Thymus (tissue), 11 donors: Measurements from ENCODE around the gene IPO9. TPM values are rescaled to one million over a fixed set of nuclear protein-coding genes. Genes with fewer than 3 reads are reported as not detected.

Source experiments
- DNase-seq, 9 donors: peaks; one replicate each; pipeline ENCODE4 v3.0.0-alpha.2; 2013; ENCODE audit warnings: low spot score in 9 of 9, low read depth in 6 of 9, missing footprints in 1 of 9
- H3K27ac ChIP-seq, 2 donors: one replicate each; pipeline ENCODE4 v1.5.1; 2013; ENCODE audit warnings: control low read depth in 1 of 2, low read depth in 1 of 2, low read length in 1 of 2, mild to moderate bottlenecking in 1 of 2, moderate library complexity in 1 of 2
- H3K27me3 ChIP-seq, 2 donors: one replicate each; pipeline ENCODE4 v1.5.1; 2013; ENCODE audit warnings: low read length in 1 of 2; ENCODE audit not compliant: control insufficient read depth in 2 of 2, insufficient read depth in 1 of 2
- H3K36me3 ChIP-seq, 2 donors: one replicate each; pipeline ENCODE4 v1.5.1; 2013; ENCODE audit warnings: low read length in 1 of 2, mild to moderate bottlenecking in 1 of 2, moderate library complexity in 1 of 2; ENCODE audit not compliant: control insufficient read depth in 2 of 2, insufficient read depth in 2 of 2
- H3K4me1 ChIP-seq, 2 donors: one replicate each; pipeline ENCODE4 v1.5.1; 2013; ENCODE audit warnings: low read length in 2 of 2; ENCODE audit not compliant: control insufficient read depth in 2 of 2, insufficient read depth in 2 of 2
- H3K4me3 ChIP-seq, 2 donors: one replicate each; pipeline ENCODE4 v1.5.1; 2013; ENCODE audit warnings: low read length in 2 of 2, control low read depth in 1 of 2, mild to moderate bottlenecking in 1 of 2
- H3K9me3 ChIP-seq, 2 donors: one replicate each; pipeline ENCODE4 v1.5.1; 2013; ENCODE audit warnings: low read length in 1 of 2, mild to moderate bottlenecking in 1 of 2; ENCODE audit not compliant: control insufficient read depth in 2 of 2, insufficient read depth in 1 of 2
- WGBS: extraction: QIAGEN DNeasy Blood & Tissue Kit; methylation state at CpG from one replicate; pipeline ENCODE4 v1.1.7; 2013; 5-methylcytosine and 5-hydroxymethylcytosine counted together
- polyA plus RNA-seq: library from polyadenylated mRNA; stranded (reverse); fragments of 200-250 nt; gene quantifications from one replicate; pipeline ENCODE4 v1.2.3, GENCODE V29; 2013
- total RNA-seq: library from RNA; stranded (reverse); fragments of 120-200 nt; gene quantifications from one replicate; pipeline ENCODE4 v1.2.4, GENCODE V29; 2013
- donor health status: healthy.

IPO9 gene
- total and polyA plus RNA-seq, 2 donors, result 19.0 to 21.2 TPM

GRCh38 chr1:201800246-201800645 is 28.7 kb upstream of the IPO9 start:
- no peak overlapping the region for H3K4me3 ChIP-seq
- H3K9me3 ChIP-seq, result no peaks in the 10 kb centered on the region
- no peak for DNase-seq
- no peak overlapping the region for H3K27ac ChIP-seq
- no peaks in the 10 kb centered on the region for H3K4me1 ChIP-seq
- H3K36me3 ChIP-seq, result no peaks in the 10 kb centered on the region
- H3K27me3 ChIP-seq, result no peaks in the 10 kb centered on the region

- H3K27me3 ChIP-seq, result no peaks in the 10 kb centered on the region
- no peak overlapping the region for H3K4me3 ChIP-seq
- no peaks in the 10 kb centered on the region for H3K4me1 ChIP-seq
- peaks cover 0 to 3% of the 10 kb centered on the region in 2 donors for H3K36me3 ChIP-seq
- H3K9me3 ChIP-seq, result no peaks in the 10 kb centered on the region
- no peak for DNase-seq
- WGBS, result 96% methylated on average over 4 of the region's 4 CpGs
- no peak overlapping the region for H3K27ac ChIP-seq
Observed at GRCh38 chr1:201806801-201807200, 22.2 kb upstream of the IPO9 start.

- H3K36me3 ChIP-seq, result peaks cover 0 to 3% of the 10 kb centered on the region in 2 donors
- no peaks in the 10 kb centered on the region for H3K4me1 ChIP-seq
- no peaks in the 10 kb centered on the region for H3K9me3 ChIP-seq
- WGBS, result 95% methylated on average over 11 of the region's 11 CpGs
- no peaks in the 10 kb centered on the region for H3K27me3 ChIP-seq
- H3K27ac ChIP-seq, result no peak overlapping the region
- DNase-seq, result no peak
- no peak overlapping the region for H3K4me3 ChIP-seq
Observed at GRCh38 chr1:201807958-201808632, 20.9 kb upstream of the IPO9 start.

GRCh38 chr1:201808633-201808990 is 20.3 kb upstream of the IPO9 start:
- no peaks in the 10 kb centered on the region for H3K9me3 ChIP-seq
- no peak for DNase-seq
- peaks cover 0 to 3% of the 10 kb centered on the region in 2 donors for H3K36me3 ChIP-seq
- no peaks in the 10 kb centered on the region for H3K4me1 ChIP-seq
- WGBS, result 99% methylated on average over 6 of the region's 6 CpGs
- H3K27ac ChIP-seq, result no peak overlapping the region
- H3K27me3 ChIP-seq, result no peaks in the 10 kb centered on the region
- H3K4me3 ChIP-seq, result no peak overlapping the region

- DNase-seq, result no peak
- Histone ChIP-seq H3K36me3 (peaks cover 0 to 3% of the 10 kb centered on the region in 2 donors), H3K9me3 (no peaks in the 10 kb centered on the region), H3K4me1 (no peaks in the 10 kb centered on the region), H3K27ac (no peak overlapping the region), H3K27me3 (no peaks in the 10 kb centered on the region), H3K4me3 (no peak overlapping the region)
- 97% methylated on average over 5 of the region's 5 CpGs for WGBS
Observed at GRCh38 chr1:201809876-201810275, 19.1 kb upstream of the IPO9 start.

GRCh38 chr1:201810466-201811216 is 18.3 kb upstream of the IPO9 start:
- H3K4me3 ChIP-seq, result no peak overlapping the region
- H3K27ac ChIP-seq, result no peak overlapping the region
- 98% methylated on average over 19 of the region's 19 CpGs for WGBS
- H3K4me1 ChIP-seq, result no peaks in the 10 kb centered on the region
- H3K36me3 ChIP-seq, result peaks cover 0 to 3% of the 10 kb centered on the region in 2 donors
- no peaks in the 10 kb centered on the region for H3K27me3 ChIP-seq
- no peaks in the 10 kb centered on the region for H3K9me3 ChIP-seq
- DNase-seq, result no peak

GRCh38 chr1:201813226-201813625 is 15.7 kb upstream of the IPO9 start:
- Histone ChIP-seq H3K4me3 (no peak overlapping the region), H3K27me3 (no peaks in the 10 kb centered on the region), H3K9me3 (no peaks in the 10 kb centered on the region), H3K4me1 (no peaks in the 10 kb centered on the region), H3K27ac (no peak overlapping the region), H3K36me3 (peaks cover 0 to 3% of the 10 kb centered on the region in 2 donors)
- no peak for DNase-seq

- no peak overlapping the region for H3K27ac ChIP-seq
- WGBS, result 92% methylated on average over 7 of the region's 7 CpGs
- DNase-seq, result no peak
- no peak overlapping the region for H3K4me3 ChIP-seq
- H3K9me3 ChIP-seq, result no peaks in the 10 kb centered on the region
- H3K36me3 ChIP-seq, result no peaks in the 10 kb centered on the region
- no peaks in the 10 kb centered on the region for H3K4me1 ChIP-seq
- H3K27me3 ChIP-seq, result no peaks in the 10 kb centered on the region
Observed at GRCh38 chr1:201816309-201816854, 12.6 kb upstream of the IPO9 start.

- no peaks in the 10 kb centered on the region for H3K27me3 ChIP-seq
- H3K4me3 ChIP-seq, result no peak overlapping the region
- no peaks in the 10 kb centered on the region for H3K9me3 ChIP-seq
- H3K36me3 ChIP-seq, result no peaks in the 10 kb centered on the region
- WGBS, result 82% methylated on average over 5 of the region's 5 CpGs
- no peak for DNase-seq
- H3K4me1 ChIP-seq, result no peaks in the 10 kb centered on the region
- H3K27ac ChIP-seq, result no peak overlapping the region
Observed at GRCh38 chr1:201818971-201819750, 9.8 kb upstream of the IPO9 start.
